SK-N-SH (cell line): ENCODE data around the gene COL1A2. TPM values are rescaled to one million over a fixed set of nuclear protein-coding genes. Genes with fewer than 3 reads are reported as not detected.

Source experiments
- CTCF ChIA-PET: fragments of 300-600, 350-600 bp; formaldehyde crosslinking; extraction: SDS; loops from one replicate; lab custom pipeline; 2021; lab: Yijun Ruan, JAX
- POLR2A ChIA-PET: fragments of 350-600 bp; sonication (Branson Sonifier 250); formaldehyde crosslinking; extraction: SDS; loops from one replicate; lab custom pipeline; 2020; ENCODE audit warnings: antibody characterized with exemption, inconsistent platforms; lab: Yijun Ruan, JAX
- DNase-seq: peaks from one replicate; pipeline ENCODE4 v3.0.0; 2012
- H2AFZ ChIP-seq: fragments of 200-600 bp; sonication (generic); 2 replicates; pipeline ENCODE4 v1.8.1; 2016; ENCODE audit warnings: antibody characterized with exemption, mild to moderate bottlenecking, low read depth
- H3F3A ChIP-seq: fragments of 200-600 bp; sonication (generic); replicated peaks from 2 replicates; pipeline ENCODE3; 2016; ENCODE audit warnings: antibody characterized with exemption, mild to moderate bottlenecking; ENCODE audit not compliant: insufficient read depth
- H3K27ac ChIP-seq, 2 experiments: fragments of 200-500 bp in 1 of 2; fragments of 200-600 bp in 1 of 2; sonication (Bioruptor generic) in 1 of 2; sonication (generic), shearing (Covaris generic) in 1 of 2; 2 replicates each; pipeline versions ENCODE4 v1.5.1 to v1.6.1; 2014 to 2016; ENCODE audit warnings: low read depth in 2 of 2, inconsistent platforms in 1 of 2, low read length in 1 of 2, mild to moderate bottlenecking in 1 of 2, mixed read lengths in 1 of 2
- H3K27me3 ChIP-seq: fragments of 200-600 bp; sonication (generic), shearing (Covaris generic); 2 replicates; pipeline ENCODE4 v1.6.1; 2016; ENCODE audit warnings: mixed run types; ENCODE audit not compliant: insufficient read depth
- H3K36me3 ChIP-seq, 2 experiments: fragments of 200-500 bp in 1 of 2; fragments of 200-600 bp in 1 of 2; sonication (Bioruptor generic) in 1 of 2; sonication (generic) in 1 of 2; replicated peaks in 1 of 2; 2 replicates each; pipeline versions ENCODE3 to v1.5.1; 2014 to 2016; ENCODE audit warnings: low read length in 1 of 2, mild to moderate bottlenecking in 1 of 2; ENCODE audit not compliant: insufficient read depth in 2 of 2, control insufficient read depth in 1 of 2
- H3K4me1 ChIP-seq, 2 experiments: fragments of 200-500 bp in 1 of 2; fragments of 200-600 bp in 1 of 2; sonication (Bioruptor generic) in 1 of 2; sonication (generic), shearing (Covaris generic) in 1 of 2; 2 replicates each; pipeline versions ENCODE4 v1.5.1 to v1.6.1; 2014 to 2016; ENCODE audit warnings: low read depth in 1 of 2, low read length in 1 of 2, mixed run types in 1 of 2; ENCODE audit not compliant: insufficient read depth in 2 of 2, control insufficient read depth in 1 of 2
- H3K4me2 ChIP-seq: fragments of 200-600 bp; sonication (generic), shearing (Covaris generic); 2 replicates; pipeline ENCODE4 v1.6.1; 2017; ENCODE audit warnings: mixed run types
- H3K4me3 ChIP-seq, 2 experiments: fragments of 200-500 bp in 1 of 2; fragments of 200-600 bp in 1 of 2; sonication (Bioruptor generic) in 1 of 2; sonication (generic), shearing (Covaris generic) in 1 of 2; 2 replicates each; pipeline versions ENCODE4 v1.5.1 to v1.8.1; 2014 to 2016; ENCODE audit warnings: low read depth in 2 of 2, inconsistent platforms in 1 of 2, low read length in 1 of 2, mild to moderate bottlenecking in 1 of 2, mixed read lengths in 1 of 2, moderate library complexity in 1 of 2
- H3K79me2 ChIP-seq: fragments of 200-600 bp; sonication (generic); 2 replicates; pipeline ENCODE4 v1.8.1; 2017; ENCODE audit warnings: mild to moderate bottlenecking; ENCODE audit not compliant: insufficient read depth
- H3K9ac ChIP-seq: fragments of 200-600 bp; sonication (generic); 2 replicates; pipeline ENCODE4 v1.6.1; 2017; ENCODE audit warnings: mixed run types
- H3K9me2 ChIP-seq: fragments of 200-600 bp; sonication (generic); 2 replicates; pipeline ENCODE4 v1.6.1; 2017; ENCODE audit warnings: mixed run types
- H3K9me3 ChIP-seq: fragments of 200-600 bp; sonication (generic); 2 replicates; pipeline ENCODE4 v1.6.1; 2017; ENCODE audit warnings: mixed run types, mild to moderate bottlenecking, moderate library complexity
- H4K20me1 ChIP-seq: fragments of 200-600 bp; sonication (generic); 2 replicates; pipeline ENCODE4 v1.6.1; 2017; ENCODE audit warnings: mild to moderate bottlenecking, mixed run types; ENCODE audit not compliant: insufficient read depth
- CTCF ChIP-seq: fragments of 200-600 bp; sonication (generic); IDR thresholded peaks from 2 replicates; pipeline ENCODE4 v1.6.1; 2017; ENCODE audit warnings: antibody characterized with exemption, mild to moderate bottlenecking, moderate library complexity
- EZH2phosphoT487 ChIP-seq: fragments of 200-600 bp; sonication (generic); IDR thresholded peaks from 2 replicates; pipeline ENCODE4 v1.6.1; 2017; ENCODE audit warnings: low read depth, mixed run types, mild to moderate bottlenecking, antibody characterized with exemption, moderate library complexity, borderline replicate concordance
- FOSL2 ChIP-seq: IDR thresholded peaks from 2 replicates; pipeline ENCODE4 v1.4.0; 2012; ENCODE audit warnings: low read depth, mild to moderate bottlenecking, moderate library complexity, borderline replicate concordance
- FOXJ3 ChIP-seq: sonication (generic); formaldehyde crosslinking; IDR thresholded peaks from 2 replicates; pipeline ENCODE4 v1.5.1; 2020; ENCODE audit warnings: mild to moderate bottlenecking, missing genetic modification reagents
- FOXM1 ChIP-seq: IDR thresholded peaks from 2 replicates; pipeline ENCODE4 v1.4.0; 2012; ENCODE audit warnings: low read depth, mild to moderate bottlenecking
- GABPA ChIP-seq: IDR thresholded peaks from 2 replicates; pipeline ENCODE4 v1.4.0; 2012; ENCODE audit warnings: low read depth, mild to moderate bottlenecking
- GATA2 ChIP-seq: sonication (generic); formaldehyde crosslinking; IDR thresholded peaks from 2 replicates; pipeline ENCODE4 v1.5.0; 2020; ENCODE audit warnings: mild to moderate bottlenecking, missing genetic modification reagents
- IRF3 ChIP-seq: fragments of 150-350 bp; IDR thresholded peaks from 2 replicates; pipeline ENCODE4 v1.6.1; 2016; ENCODE audit warnings: mild to moderate bottlenecking, low read depth, low read length
- JUND ChIP-seq: IDR thresholded peaks from 2 replicates; pipeline ENCODE4 v1.4.0; 2012
- MAX ChIP-seq: IDR thresholded peaks from 2 replicates; pipeline ENCODE4 v1.4.0; 2012; ENCODE audit warnings: low read depth
- MEF2A ChIP-seq: IDR thresholded peaks from 2 replicates; pipeline ENCODE4 v1.4.0; 2012; ENCODE audit warnings: low read depth, borderline replicate concordance
- PBX3 ChIP-seq: IDR thresholded peaks from 2 replicates; pipeline ENCODE4; 2012
- RAD21 ChIP-seq: IDR thresholded peaks from 2 replicates; pipeline ENCODE4 v1.6.1; 2012; ENCODE audit warnings: mild to moderate bottlenecking, low read length
- RCOR1 ChIP-seq: fragments of 150-350 bp; IDR thresholded peaks from 2 replicates; pipeline ENCODE4 v1.6.1; 2017; ENCODE audit warnings: antibody characterized with exemption, low read length
- REST ChIP-seq: IDR thresholded peaks from 2 replicates; pipeline ENCODE4 v1.6.1; 2012; ENCODE audit warnings: mild to moderate bottlenecking, low read depth, low read length, moderate library complexity
- RFX5 ChIP-seq: IDR thresholded peaks from 2 replicates; pipeline ENCODE4 v1.6.1; 2012; ENCODE audit warnings: mild to moderate bottlenecking, improper control_type of control experiment, low read length
- SMC3 ChIP-seq: IDR thresholded peaks from 2 replicates; pipeline ENCODE4 v1.6.1; 2012; ENCODE audit warnings: low read depth, low read length, improper control_type of control experiment
- TAF1 ChIP-seq: IDR thresholded peaks from 2 replicates; pipeline ENCODE4 v1.6.1; 2012; ENCODE audit warnings: low read depth, mild to moderate bottlenecking, low read length, moderate library complexity, borderline replicate concordance
- TCF12 ChIP-seq: IDR thresholded peaks from 2 replicates; pipeline ENCODE4 v1.4.0; 2012
- USF2 ChIP-seq: fragments of 150-350 bp; IDR thresholded peaks from 2 replicates; pipeline ENCODE4 v1.6.1; 2017; ENCODE audit warnings: antibody characterized with exemption, low read length, low read depth, borderline replicate concordance
- WGBS: methylation state at CpG from one replicate; pipeline ENCODE4 v1.1.6; 2017; ENCODE audit warnings: low lambda C conversion rate; 5-methylcytosine and 5-hydroxymethylcytosine counted together
- polyA plus RNA-seq, 3 experiments: library from polyadenylated mRNA; depleted of rRNA; stranded (reverse); fragments of >200 nt; gene quantifications; 2 replicates each; pipeline ENCODE4 v1.2.3, GENCODE V29; 2012

COL1A2 gene
- polyA plus RNA-seq, 1 of the 3 experiments (the other 2 are of a cell fraction) = 11.4 TPM

- H3K4me3 ChIP-seq = no peak overlapping the region
- no peak for DNase-seq
- H4K20me1 ChIP-seq = no peaks in the 10 kb centered on the region
- H3K4me1 ChIP-seq = peaks cover 3 to 8% of the 10 kb centered on the region in 2 experiments; a peak in 3 of 4 replicates
- no peak overlapping the region for H3K9ac ChIP-seq
- no peak overlapping the region for H3K27ac ChIP-seq
- peaks cover 0 to 5% of the 10 kb centered on the region in 2 experiments for H3K36me3 ChIP-seq
- no peaks in the 10 kb centered on the region for H3K79me2 ChIP-seq
- WGBS = 58% methylated on average over 2 of the region's 2 CpGs
- ChIA-PET POLR2A (no interaction called here), CTCF (interaction anchor here (0.6 to 17.2 kb wide), 7 partner anchors 8 to 1031 kb away, joined by 3 to 344 read pairs (median 28); partner anchors contain the start of gene SGCE)
- no peak overlapping the region for H3K4me2 ChIP-seq
- peak overlapping the region; percentile 31; the same call in 1 of the 2 replicates for H2AFZ ChIP-seq
- H3K9me2 ChIP-seq = no peaks in the 10 kb centered on the region
- no peaks in the 10 kb centered on the region for H3K27me3 ChIP-seq
- TF ChIP-seq IRF3 (no peak), MAX (no peak), FOXJ3 (no peak), FOXM1 (no peak), RAD21 (no peak), RFX5 (no peak), CTCF (no peak), RCOR1 (no peak), PBX3 (no peak), GABPA (no peak), EZH2phosphoT487 (no peak), GATA2 (CRISPR knock-in tag) (no peak), FOSL2 (no peak), SMC3 (no peak), MEF2A (no peak), USF2 (no peak), TAF1 (no peak), REST (no peak), TCF12 (no peak), JUND (no peak)
- H3F3A ChIP-seq = peaks cover 6% of the 10 kb centered on the region
- H3K9me3 ChIP-seq = peaks cover 8% of the 10 kb centered on the region; the same call in 1 of the 2 replicates
These were observed 51.0 kb downstream of the COL1A2 start for GRCh38 chr7:94445696-94446194.
